SU-DHL-6 (cell line): ENCODE results near the gene KCNMB4.

Source experiments
- EZH2phosphoT487 ChIP-seq: fragments of 200-600 bp; sonication (generic), shearing (Covaris generic); conservative IDR thresholded peaks from 2 replicates; pipeline ENCODE4 v1.6.1; 2018; ENCODE audit warnings: mild to moderate bottlenecking, antibody characterized with exemption, low read length, moderate library complexity, mixed read lengths
- TF ChIP-seq, protein P1 (sequence below): fragments of 200-600 bp; sonication (generic); IDR thresholded peaks from one replicate; pipeline ENCODE4 v1.5.1; 2017; ENCODE audit warnings: antibody characterized with exemption, mild to moderate bottlenecking, low read length, moderate library complexity; ENCODE audit not compliant: insufficient read depth, poor library complexity, severe bottlenecking

DNA sequence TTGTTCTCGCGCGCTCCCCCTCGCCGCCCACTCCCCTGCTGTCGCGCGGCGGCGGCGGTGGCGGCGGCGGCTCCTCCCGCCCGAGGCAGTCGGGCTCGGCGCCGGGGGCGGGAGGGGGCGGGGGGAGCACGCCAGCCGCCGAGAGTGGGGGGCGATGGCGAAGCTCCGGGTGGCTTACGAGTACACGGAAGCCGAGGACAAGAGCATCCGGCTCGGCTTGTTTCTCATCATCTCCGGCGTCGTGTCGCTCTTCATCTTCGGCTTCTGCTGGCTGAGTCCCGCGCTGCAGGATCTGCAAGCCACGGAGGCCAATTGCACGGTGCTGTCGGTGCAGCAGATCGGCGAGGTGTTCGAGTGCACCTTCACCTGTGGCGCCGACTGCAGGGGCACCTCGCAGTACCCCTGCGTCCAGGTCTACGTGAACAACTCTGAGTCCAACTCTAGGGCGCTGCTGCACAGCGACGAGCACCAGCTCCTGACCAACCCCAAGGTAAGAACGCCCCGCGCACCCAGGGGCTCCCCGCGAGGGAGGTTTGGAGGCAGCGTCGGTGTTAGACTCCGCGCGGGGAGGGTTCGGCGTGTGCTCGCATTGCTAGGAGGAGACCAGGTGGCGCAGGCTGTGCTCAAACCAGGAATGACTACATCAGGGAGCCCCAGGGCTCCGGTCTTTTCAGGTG lies 629 bp downstream of the KCNMB4 start:
- TF ChIP-seq, protein P1, sequence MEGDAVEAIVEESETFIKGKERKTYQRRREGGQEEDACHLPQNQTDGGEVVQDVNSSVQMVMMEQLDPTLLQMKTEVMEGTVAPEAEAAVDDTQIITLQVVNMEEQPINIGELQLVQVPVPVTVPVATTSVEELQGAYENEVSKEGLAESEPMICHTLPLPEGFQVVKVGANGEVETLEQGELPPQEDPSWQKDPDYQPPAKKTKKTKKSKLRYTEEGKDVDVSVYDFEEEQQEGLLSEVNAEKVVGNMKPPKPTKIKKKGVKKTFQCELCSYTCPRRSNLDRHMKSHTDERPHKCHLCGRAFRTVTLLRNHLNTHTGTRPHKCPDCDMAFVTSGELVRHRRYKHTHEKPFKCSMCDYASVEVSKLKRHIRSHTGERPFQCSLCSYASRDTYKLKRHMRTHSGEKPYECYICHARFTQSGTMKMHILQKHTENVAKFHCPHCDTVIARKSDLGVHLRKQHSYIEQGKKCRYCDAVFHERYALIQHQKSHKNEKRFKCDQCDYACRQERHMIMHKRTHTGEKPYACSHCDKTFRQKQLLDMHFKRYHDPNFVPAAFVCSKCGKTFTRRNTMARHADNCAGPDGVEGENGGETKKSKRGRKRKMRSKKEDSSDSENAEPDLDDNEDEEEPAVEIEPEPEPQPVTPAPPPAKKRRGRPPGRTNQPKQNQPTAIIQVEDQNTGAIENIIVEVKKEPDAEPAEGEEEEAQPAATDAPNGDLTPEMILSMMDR: no peak
- no peak for TF ChIP-seq EZH2phosphoT487
